Suprapubic skin (tissue), 4 donors: ENCODE results near the gene JDP2. TPM values are rescaled to one million over a fixed set of nuclear protein-coding genes. Genes with fewer than 3 reads are reported as not detected.

ENCODE experiments used
- DNase-seq, 2 donors: peaks; one replicate each; pipeline ENCODE4 v3.0.0-alpha.2; 2019; ENCODE audit warnings: low spot score in 2 of 2
- H3K27ac ChIP-seq: fragments of 200-600 bp; sonication (generic); one replicate; pipeline ENCODE4 v1.5.1; 2019
- H3K27me3 ChIP-seq: fragments of 200-600 bp; sonication (generic); one replicate; pipeline ENCODE4 v1.5.1; 2019
- H3K36me3 ChIP-seq: fragments of 200-600 bp; sonication (generic); one replicate; pipeline ENCODE4 v1.5.1; 2019
- H3K4me1 ChIP-seq: fragments of 200-600 bp; sonication (generic); one replicate; pipeline ENCODE4 v1.5.1; 2019
- H3K4me3 ChIP-seq: fragments of 200-600 bp; sonication (generic); one replicate; pipeline ENCODE4 v1.5.1; 2019; ENCODE audit warnings: mild to moderate bottlenecking
- H3K9me3 ChIP-seq: fragments of 200-600 bp; sonication (generic); one replicate; pipeline ENCODE4 v1.5.1; 2019
- CTCF ChIP-seq, 2 donors: fragments of 200-600 bp in 1 of 2; fragments of 450-650 bp in 1 of 2; sonication (generic) in 1 of 2; IDR thresholded peaks; one replicate each; pipeline ENCODE4 v1.5.1; 2016 to 2019; ENCODE audit warnings: antibody characterized with exemption in 2 of 2, mild to moderate bottlenecking in 1 of 2, moderate library complexity in 1 of 2
- EP300 ChIP-seq: sonication (generic); formaldehyde crosslinking; IDR thresholded peaks from one replicate; pipeline ENCODE4 v1.6.1; 2017; ENCODE audit warnings: antibody characterized with exemption
- POLR2A ChIP-seq, 2 donors: fragments of 450-650 bp; IDR thresholded peaks; one replicate each; pipeline ENCODE4 v1.6.1; 2017; ENCODE audit warnings: antibody characterized with exemption in 2 of 2, mild to moderate bottlenecking in 2 of 2, moderate library complexity in 2 of 2
- POLR2AphosphoS5 ChIP-seq, 3 donors: sonication (generic); formaldehyde crosslinking; IDR thresholded peaks; one replicate each; pipeline ENCODE4 v1.6.1; 2017; ENCODE audit warnings: antibody characterized with exemption in 3 of 3
- WGBS: methylation state at CpG from one replicate; pipeline ENCODE4 v1.1.5; 2018; 5-methylcytosine and 5-hydroxymethylcytosine counted together
- total RNA-seq, 4 donors: library from RNA; depleted of rRNA; stranded (reverse); fragments of >200 nt; gene quantifications; one replicate each; pipeline ENCODE4 v1.1.0, GENCODE V29; 2016

Gene JDP2
- total RNA-seq, 4 donors from 2014 or later = 36.0 to 72.7 (median 50.4) TPM

- TF ChIP-seq POLR2AphosphoS5 (IDR thresholded peaks at IDR 0.05) (peak in 1 of 3 donors; percentile 14), EP300 (no peak), POLR2A (IDR thresholded peaks at IDR 0.05) (peak; percentile 13 to 65)
- Histone ChIP-seq H3K9me3 (no peaks in the 10 kb centered on the region), H3K27ac (peak within 1 kb of the TSS; percentile 61), H3K4me3 (peak within 1 kb of the TSS; percentile 42), H3K4me1 (peaks cover 3% of the 10 kb centered on the region), H3K36me3 (no peaks in the 10 kb centered on the region), H3K27me3 (peaks cover 9% of the 10 kb centered on the region)
- no peak for DNase-seq
- 47% methylated on average over 13 of the region's 13 CpGs for WGBS
Observed at GRCh38 chr14:75522224-75522982, 94.6 kb downstream of the JDP2 start, which contains the start of gene BATF. BATF (plus strand) TSS chr14:75522469; CDS start chr14:75522683, 214 bp downstream.

GRCh38 chr14:75522983-75523318 is 95.1 kb downstream of the JDP2 start:
- DNase-seq = no peak
- Histone ChIP-seq H3K36me3 (no peaks in the 10 kb centered on the region), H3K27me3 (peaks cover 9% of the 10 kb centered on the region), H3K9me3 (no peaks in the 10 kb centered on the region), H3K27ac (peak overlapping the region; percentile 61), H3K4me3 (peak overlapping the region; percentile 42), H3K4me1 (peaks cover 3% of the 10 kb centered on the region)
- 80% methylated on average over 1 of the region's 1 CpG for WGBS
- TF ChIP-seq CTCF (IDR thresholded peaks at IDR 0.05) (no peak), POLR2AphosphoS5 (IDR thresholded peaks at IDR 0.05) (no peak), EP300 (no peak), POLR2A (IDR thresholded peaks at IDR 0.05) (no peak)

Other genes with a start within 250 kb of the JDP2 start
- gene FOS, start 149.2 kb upstream of the JDP2 start, total RNA-seq = 1,000 to 10,000 TPM; 2,120 to 3,987 (median 3,212) TPM
- gene BATF, start 94.4 kb downstream of the JDP2 start, total RNA-seq = 1 to 10 TPM in 3 of 4 donors, not detected in 1; 1.1 to 4.2 (median 1.1) TPM
- 10 to 100 TPM in 3 of 4 donors, 1 to 10 TPM in 1; 9.0 to 23.4 (median 17.4) TPM for gene FLVCR2, start 150.6 kb downstream of the JDP2 start, total RNA-seq
- 10 to 100 TPM; 10.2 to 18.3 (median 15.3) TPM for gene ERG28, start 232.9 kb downstream of the JDP2 start, total RNA-seq
- gene TTLL5, start 233.2 kb downstream of the JDP2 start, total RNA-seq = 10 to 100 TPM; 24.4 to 56.4 (median 34.8) TPM